IMR-90 (cell line): Measurements from ENCODE around the gene BCAS4. TPM values are rescaled to one million over a fixed set of nuclear protein-coding genes. Genes with fewer than 3 reads are reported as not detected.

Source experiments
- ATAC-seq: fragments of 200-7000 bp; cut with Tn5 transposase; 2 replicates; pipeline ENCODE4 v1.9.1; 2020; ENCODE audit warnings: low read depth, mild to moderate bottlenecking, moderate library complexity
- BruUV-seq: library from RNA; stranded (reverse); fragments of 400-500 nt; replicated peaks from 2 replicates; lab custom pipeline; 2021; lab: Mats Ljungman, UMichigan
- CTCF ChIA-PET: fragments of 300-600 bp; formaldehyde crosslinking; extraction: SDS; loops from one replicate; lab custom pipeline; 2021; ENCODE audit warnings: antibody characterized with exemption; lab: Yijun Ruan, JAX
- POLR2A ChIA-PET: fragments of 300-600 bp; sonication (Branson Sonifier 250); formaldehyde crosslinking; loops from one replicate; lab custom pipeline; 2022; ENCODE audit warnings: antibody characterized with exemption; ENCODE audit not compliant: unreplicated experiment; lab: Charles Lee
- DNase-seq: peaks from one replicate; pipeline ENCODE4 v3.0.0; 2013
- H2AFZ ChIP-seq: replicated peaks from 2 replicates; pipeline ENCODE3; 2013; ENCODE audit warnings: low read length, mild to moderate bottlenecking; ENCODE audit not compliant: poor library complexity
- H2AK5ac ChIP-seq: 2 replicates; pipeline ENCODE4 v1.6.1; 2013; ENCODE audit warnings: low read depth, low read length, inconsistent platforms
- H2AK9ac ChIP-seq: replicated peaks from 2 replicates; pipeline ENCODE3; 2013; ENCODE audit warnings: mild to moderate bottlenecking, low read depth, low read length, moderate library complexity; ENCODE audit not compliant: poor library complexity
- H2BK120ac ChIP-seq: 2 replicates; pipeline ENCODE4 v1.6.1; 2013; ENCODE audit warnings: low read depth, low read length, inconsistent platforms
- H2BK15ac ChIP-seq: 3 replicates; pipeline ENCODE4 v1.6.1; 2013; ENCODE audit warnings: low read depth, low read length, inconsistent platforms
- H2BK20ac ChIP-seq: 2 replicates; pipeline ENCODE4 v1.6.1; 2013; ENCODE audit warnings: low read depth, mild to moderate bottlenecking, inconsistent platforms, low read length, moderate library complexity
- H2BK5ac ChIP-seq: 2 replicates; pipeline ENCODE4 v1.6.1; 2013; ENCODE audit warnings: mild to moderate bottlenecking, low read depth, low read length, inconsistent platforms; ENCODE audit not compliant: poor library complexity, severe bottlenecking
- H3K14ac ChIP-seq: replicated peaks from 2 replicates; pipeline ENCODE4 v1.6.1; 2013; ENCODE audit warnings: low read depth, low read length, inconsistent platforms
- H3K18ac ChIP-seq: 2 replicates; pipeline ENCODE4 v1.6.1; 2013; ENCODE audit warnings: low read depth, low read length, control low read depth
- H3K23ac ChIP-seq: 2 replicates; pipeline ENCODE4 v1.6.1; 2013; ENCODE audit warnings: low read depth, low read length, inconsistent platforms
- H3K27ac ChIP-seq: 2 replicates; pipeline ENCODE4 v1.5.1; 2013; ENCODE audit warnings: mild to moderate bottlenecking, control low read depth, low read length; ENCODE audit not compliant: insufficient read depth
- H3K27me3 ChIP-seq: 2 replicates; pipeline ENCODE4 v1.6.1; 2013; ENCODE audit warnings: low read length; ENCODE audit not compliant: control insufficient read depth, insufficient read depth
- H3K36me3 ChIP-seq: 2 replicates; pipeline ENCODE4 v1.6.1; 2013; ENCODE audit warnings: low read length, mixed read lengths; ENCODE audit not compliant: control insufficient read depth, insufficient read depth
- H3K4ac ChIP-seq: 2 replicates; pipeline ENCODE4 v1.6.1; 2013; ENCODE audit warnings: low read depth, low read length, inconsistent platforms
- H3K4me1 ChIP-seq: 2 replicates; pipeline ENCODE4 v1.6.1; 2013; ENCODE audit warnings: low read length, mixed read lengths; ENCODE audit not compliant: control insufficient read depth, insufficient read depth
- H3K4me2 ChIP-seq: 2 replicates; pipeline ENCODE4 v1.6.1; 2013; ENCODE audit warnings: low read depth, mild to moderate bottlenecking, control low read depth, low read length, moderate library complexity
- H3K4me3 ChIP-seq: 2 replicates; pipeline ENCODE4 v1.5.1; 2013; ENCODE audit warnings: low read depth, mild to moderate bottlenecking, control low read depth, low read length, moderate library complexity; ENCODE audit not compliant: insufficient read depth
- H3K56ac ChIP-seq: 2 replicates; pipeline ENCODE4 v1.6.1; 2013; ENCODE audit warnings: low read length, inconsistent platforms; ENCODE audit not compliant: insufficient read depth; ENCODE audit errors: extremely low read depth
- H3K79me1 ChIP-seq, 2 experiments: 2 replicates each; pipeline ENCODE4 v1.6.1; 2013; ENCODE audit warnings: low read length in 2 of 2, inconsistent platforms in 1 of 2, low read depth in 1 of 2
- H3K9ac ChIP-seq: 2 replicates; pipeline ENCODE4 v1.6.1; 2013; ENCODE audit warnings: low read depth, low read length, control low read depth
- H3K9me1 ChIP-seq: 2 replicates; pipeline ENCODE4 v1.6.1; 2013; ENCODE audit warnings: low read length, inconsistent platforms; ENCODE audit not compliant: insufficient read depth
- H3K9me3 ChIP-seq: 2 replicates; pipeline ENCODE4 v1.6.1; 2013; ENCODE audit warnings: low read length; ENCODE audit not compliant: control insufficient read depth, insufficient read depth
- H4K20me1 ChIP-seq: 2 replicates; pipeline ENCODE4 v1.6.1; 2013; ENCODE audit warnings: low read length, inconsistent platforms; ENCODE audit not compliant: insufficient read depth
- H4K5ac ChIP-seq: 2 replicates; pipeline ENCODE4 v1.6.1; 2013; ENCODE audit warnings: mild to moderate bottlenecking, low read depth, low read length, control low read depth
- H4K8ac ChIP-seq, 2 experiments: 2 replicates each; pipeline ENCODE4 v1.6.1; 2013; ENCODE audit warnings: low read depth in 2 of 2, low read length in 2 of 2, control low read depth in 1 of 2, inconsistent platforms in 1 of 2
- H4K91ac ChIP-seq: 2 replicates; pipeline ENCODE4 v1.6.1; 2013; ENCODE audit warnings: low read depth, low read length, inconsistent platforms; ENCODE audit not compliant: insufficient read depth
- BHLHE40 ChIP-seq: fragments of 150-350 bp; IDR thresholded peaks from 2 replicates; pipeline ENCODE4 v1.6.1; 2016; ENCODE audit warnings: mild to moderate bottlenecking, low read depth, low read length
- CEBPB ChIP-seq: IDR thresholded peaks from 2 replicates; pipeline ENCODE4 v1.6.1; 2012; ENCODE audit warnings: low read depth, low read length, improper control_type of control experiment
- CHD1 ChIP-seq: IDR thresholded peaks from 2 replicates; pipeline ENCODE4 v1.6.1; 2012; ENCODE audit warnings: low read depth, low read length, improper control_type of control experiment
- FOS ChIP-seq: fragments of 150-350 bp; IDR thresholded peaks from 2 replicates; pipeline ENCODE4 v1.6.1; 2016; ENCODE audit warnings: low read depth, low read length
- MAFK ChIP-seq: IDR thresholded peaks from 2 replicates; pipeline ENCODE4 v1.6.1; 2012; ENCODE audit warnings: low read depth, low read length, improper control_type of control experiment
- MAZ ChIP-seq: IDR thresholded peaks from 2 replicates; pipeline ENCODE4 v1.6.1; 2012; ENCODE audit warnings: low read depth, mild to moderate bottlenecking, low read length, improper control_type of control experiment, moderate library complexity, borderline replicate concordance
- MXI1 ChIP-seq: IDR thresholded peaks from 2 replicates; pipeline ENCODE4 v1.6.1; 2012; ENCODE audit warnings: low read depth, mild to moderate bottlenecking, low read length, moderate library complexity, borderline replicate concordance
- NFE2L2 ChIP-seq: fragments of 150-350 bp; IDR thresholded peaks from 2 replicates; pipeline ENCODE4 v1.6.1; 2016; ENCODE audit warnings: low read depth, mild to moderate bottlenecking, low read length
- POLR2A ChIP-seq: IDR thresholded peaks from 2 replicates; pipeline ENCODE4 v1.6.1; 2012; ENCODE audit warnings: mild to moderate bottlenecking, low read depth, low read length
- RAD21 ChIP-seq: IDR thresholded peaks from 2 replicates; pipeline ENCODE4 v1.6.1; 2012; ENCODE audit warnings: low read length, improper control_type of control experiment
- RCOR1 ChIP-seq: IDR thresholded peaks from 2 replicates; pipeline ENCODE4 v1.6.1; 2012; ENCODE audit warnings: mild to moderate bottlenecking, low read length, improper control_type of control experiment; ENCODE audit not compliant: insufficient replicate concordance
- RFX5 ChIP-seq: IDR thresholded peaks from 2 replicates; pipeline ENCODE4 v1.8.0; 2012; ENCODE audit warnings: low read depth, mild to moderate bottlenecking, low read length, moderate library complexity
- SMC3 ChIP-seq: fragments of 150-350 bp; IDR thresholded peaks from 2 replicates; pipeline ENCODE4 v1.6.1; 2016; ENCODE audit warnings: low read depth, mild to moderate bottlenecking, antibody characterized with exemption, low read length, moderate library complexity
- WGBS, 2 experiments: methylation state at CpG; one replicate each; pipeline versions ENCODE4 v1.1.5 to v1.1.7; 2013; ENCODE audit warnings: missing lambda C conversion rate in 2 of 2; ENCODE audit not compliant: insufficient read length in 1 of 2; ENCODE audit errors: extremely low coverage in 2 of 2; 5-methylcytosine and 5-hydroxymethylcytosine counted together
- dilution Hi-C: fragments of 300-500 bp; cut with HindIII; formaldehyde crosslinking; loops from one replicate; pipeline ENCODE4 v1.14.3; 2018; ENCODE audit warnings: low sequenced_read_pairs; ENCODE audit not compliant: unreplicated experiment
- in situ Hi-C: fragments of 300-500 bp; cut with MboI; formaldehyde crosslinking; loops from 3 replicates; pipeline ENCODE4 v1.14.3; 2019; ENCODE audit warnings: low sequenced_read_pairs, inconsistent platforms, mixed read lengths
- intact Hi-C: fragments of 100-400 bp; cut with micrococcal nuclease; formaldehyde crosslinking; loops from 2 replicates; pipeline ENCODE4 v1.10.0; 2022
- polyA plus RNA-seq, 3 experiments: library from polyadenylated mRNA; depleted of rRNA; stranded (reverse); fragments of >200 nt; gene quantifications; 2 replicates each; pipeline ENCODE4 v1.2.3, GENCODE V29; 2012; ENCODE audit warnings: low replicate concordance in 1 of 3
- total RNA-seq: library from RNA; depleted of rRNA; stranded (reverse); fragments of >200 nt; gene quantifications from 2 replicates; pipeline ENCODE4 v1.2.3, GENCODE V29; 2012
- TF ChIP-seq, protein P1 (sequence below): fragments of 150-350 bp; IDR thresholded peaks from 2 replicates; pipeline ENCODE4 v1.6.1; 2016; ENCODE audit warnings: low read depth, mild to moderate bottlenecking, low read length, moderate library complexity, borderline replicate concordance
- TF ChIP-seq, protein P2 (sequence below): fragments of 150-350 bp; IDR thresholded peaks from 2 replicates; pipeline ENCODE4 v1.6.1; 2017; ENCODE audit warnings: mild to moderate bottlenecking, antibody characterized with exemption, low read length, low read depth
- TF ChIP-seq, protein P3 (sequence below): conservative IDR thresholded peaks from 2 replicates; pipeline ENCODE4 v1.5.1; 2012; ENCODE audit warnings: mild to moderate bottlenecking, low read depth, low read length, improper control_type of control experiment

BCAS4 gene
- total and polyA plus RNA-seq, 2 of the 4 experiments (the other 2 are of a cell fraction) = 42.7 to 47.5 TPM

DNA sequence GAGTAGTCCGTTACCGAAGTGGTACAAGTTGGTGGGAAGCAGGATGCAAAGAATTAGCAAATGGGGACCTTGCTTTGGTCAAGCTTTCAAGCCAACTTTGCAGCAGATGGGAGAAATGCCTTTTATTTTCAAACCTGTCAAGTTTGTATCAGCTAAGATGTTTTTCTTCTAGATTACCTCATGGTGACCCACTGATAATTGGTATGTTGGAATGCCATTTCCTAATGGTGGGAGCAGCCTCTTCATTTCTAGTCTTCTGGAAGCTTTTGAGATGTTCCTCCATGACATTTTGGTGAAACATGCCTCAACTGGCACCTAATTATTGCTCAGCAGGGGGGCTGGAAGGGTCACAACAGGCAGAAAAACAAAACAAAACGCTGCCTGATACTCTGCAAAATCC lies 92.7 kb downstream of the BCAS4 start:
- intact Hi-C loops = no loop called here
- ATAC-seq (no peak), DNase-seq (no peak)
- no peak overlapping the region for H3K9ac ChIP-seq
- H2AFZ ChIP-seq = no peak overlapping the region
- no peak overlapping the region for H2AK5ac ChIP-seq
- H4K91ac ChIP-seq = no peak overlapping the region
- H4K8ac ChIP-seq = no peak overlapping the region
- no peaks in the 10 kb centered on the region for H3K27me3 ChIP-seq
- H2AK9ac ChIP-seq = no peak overlapping the region
- no peak overlapping the region for H2BK20ac ChIP-seq
- peaks cover 21% of the 10 kb centered on the region for H3K36me3 ChIP-seq
- no peak overlapping the region for H3K14ac ChIP-seq
- dilution Hi-C loops = no loop called here
- 100% methylated on average over 2 of the region's 3 CpGs; no CpG with 5 or more reads in 1 of the 2 experiments for WGBS, 2 experiments
- H3K9me3 ChIP-seq = 0 out of 2 replicates have a peak, but pooled peaks cover 2% of the 10 kb centered on the region
- no peak overlapping the region for H3K56ac ChIP-seq
- H3K4me2 ChIP-seq = no peak overlapping the region
- H3K18ac ChIP-seq = no peak overlapping the region
- peaks cover 31% of the 10 kb centered on the region for H3K9me1 ChIP-seq
- no peak overlapping the region for H3K23ac ChIP-seq
- TF ChIP-seq MAZ (no peak), RAD21 (no peak), BHLHE40 (no peak), RFX5 (no peak), CHD1 (no peak), FOS (no peak), MXI1 (no peak), SMC3 (no peak), POLR2A (no peak), MAFK (no peak), RCOR1 (no peak), CEBPB (no peak), NFE2L2 (no peak)
- TF ChIP-seq, protein P1, sequence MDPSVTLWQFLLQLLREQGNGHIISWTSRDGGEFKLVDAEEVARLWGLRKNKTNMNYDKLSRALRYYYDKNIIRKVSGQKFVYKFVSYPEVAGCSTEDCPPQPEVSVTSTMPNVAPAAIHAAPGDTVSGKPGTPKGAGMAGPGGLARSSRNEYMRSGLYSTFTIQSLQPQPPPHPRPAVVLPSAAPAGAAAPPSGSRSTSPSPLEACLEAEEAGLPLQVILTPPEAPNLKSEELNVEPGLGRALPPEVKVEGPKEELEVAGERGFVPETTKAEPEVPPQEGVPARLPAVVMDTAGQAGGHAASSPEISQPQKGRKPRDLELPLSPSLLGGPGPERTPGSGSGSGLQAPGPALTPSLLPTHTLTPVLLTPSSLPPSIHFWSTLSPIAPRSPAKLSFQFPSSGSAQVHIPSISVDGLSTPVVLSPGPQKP = no peak
- TF ChIP-seq, protein P2, sequence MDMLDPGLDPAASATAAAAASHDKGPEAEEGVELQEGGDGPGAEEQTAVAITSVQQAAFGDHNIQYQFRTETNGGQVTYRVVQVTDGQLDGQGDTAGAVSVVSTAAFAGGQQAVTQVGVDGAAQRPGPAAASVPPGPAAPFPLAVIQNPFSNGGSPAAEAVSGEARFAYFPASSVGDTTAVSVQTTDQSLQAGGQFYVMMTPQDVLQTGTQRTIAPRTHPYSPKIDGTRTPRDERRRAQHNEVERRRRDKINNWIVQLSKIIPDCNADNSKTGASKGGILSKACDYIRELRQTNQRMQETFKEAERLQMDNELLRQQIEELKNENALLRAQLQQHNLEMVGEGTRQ = no peak
- TF ChIP-seq, protein P3, sequence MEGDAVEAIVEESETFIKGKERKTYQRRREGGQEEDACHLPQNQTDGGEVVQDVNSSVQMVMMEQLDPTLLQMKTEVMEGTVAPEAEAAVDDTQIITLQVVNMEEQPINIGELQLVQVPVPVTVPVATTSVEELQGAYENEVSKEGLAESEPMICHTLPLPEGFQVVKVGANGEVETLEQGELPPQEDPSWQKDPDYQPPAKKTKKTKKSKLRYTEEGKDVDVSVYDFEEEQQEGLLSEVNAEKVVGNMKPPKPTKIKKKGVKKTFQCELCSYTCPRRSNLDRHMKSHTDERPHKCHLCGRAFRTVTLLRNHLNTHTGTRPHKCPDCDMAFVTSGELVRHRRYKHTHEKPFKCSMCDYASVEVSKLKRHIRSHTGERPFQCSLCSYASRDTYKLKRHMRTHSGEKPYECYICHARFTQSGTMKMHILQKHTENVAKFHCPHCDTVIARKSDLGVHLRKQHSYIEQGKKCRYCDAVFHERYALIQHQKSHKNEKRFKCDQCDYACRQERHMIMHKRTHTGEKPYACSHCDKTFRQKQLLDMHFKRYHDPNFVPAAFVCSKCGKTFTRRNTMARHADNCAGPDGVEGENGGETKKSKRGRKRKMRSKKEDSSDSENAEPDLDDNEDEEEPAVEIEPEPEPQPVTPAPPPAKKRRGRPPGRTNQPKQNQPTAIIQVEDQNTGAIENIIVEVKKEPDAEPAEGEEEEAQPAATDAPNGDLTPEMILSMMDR = no peak
- H3K27ac ChIP-seq = no peak overlapping the region
- no peak overlapping the region for H2BK15ac ChIP-seq
- H4K20me1 ChIP-seq = peaks cover 43% of the 10 kb centered on the region
- H3K4me1 ChIP-seq = peaks cover 3% of the 10 kb centered on the region; the same call in 1 of the 2 replicates
- no peak overlapping the region for H2BK5ac ChIP-seq
- no peak overlapping the region for H3K4ac ChIP-seq
- peaks cover 34 to 66% of the 10 kb centered on the region in 2 experiments for H3K79me1 ChIP-seq
- H2BK120ac ChIP-seq = no peak overlapping the region
- CTCF ChIA-PET = interaction anchor here (0.6 to 0.9 kb wide), 2 partner anchors 13 to 97 kb away, joined by 3 read pairs; no protein-coding TSS in a partner anchor
- in situ Hi-C loops = no loop called here
- H3K4me3 ChIP-seq = no peak overlapping the region
- POLR2A ChIA-PET = no interaction called here
- BruUV-seq = no TSS peak
- no peak overlapping the region for H4K5ac ChIP-seq
